Natural killer cell treated with Interleukin-12 subunit alpha and Interleukin-12 subunit beta and Interleukin-15 and Interleukin-18, amount 100 ng/mL, for 72 hours (primary cell): ENCODE results near the gene RBFOX2. TPM values are rescaled to one million over a fixed set of nuclear protein-coding genes. Genes with fewer than 3 reads are reported as not detected.
"Not testable (repeated sequence)": the region's sequence is repeated elsewhere in the genome, so short reads cannot be mapped to it uniquely, and the experiment has no call there.

ENCODE experiments used
- ATAC-seq, 2 donors: fragments of 150-1000 bp; cut with Tn5 transposase in 1 of 2; sonication (Bioruptor Pico), chemical (Tn5 transposase) in 1 of 2; 2 replicates each; pipeline ENCODE4 v1.10.0; 2021
- DNase-seq: peaks from one replicate; pipeline ENCODE4 v3.0.0; 2022; ENCODE audit warnings: low spot score
- H3K27ac Mint-ChIP-seq, 2 donors: 1 replicate in 1 of 2; 2 replicates in 1 of 2; pipeline ENCODE4 v1.8.0; 2022; ENCODE audit warnings: mixed read lengths in 2 of 2, mild to moderate bottlenecking in 1 of 2, moderate library complexity in 1 of 2
- H3K27me3 Mint-ChIP-seq, 2 donors: 1 replicate in 1 of 2; 2 replicates in 1 of 2; pipeline ENCODE4 v1.8.0; 2022; ENCODE audit warnings: mixed read lengths in 2 of 2
- H3K36me3 Mint-ChIP-seq: one replicate; pipeline ENCODE4 v1.8.0; 2022; ENCODE audit warnings: mixed read lengths
- H3K4me1 Mint-ChIP-seq, 2 donors: 1 replicate in 1 of 2; 2 replicates in 1 of 2; pipeline ENCODE4 v1.8.0; 2022; ENCODE audit warnings: low read depth in 2 of 2, mixed read lengths in 2 of 2, mild to moderate bottlenecking in 1 of 2
- H3K4me3 Mint-ChIP-seq: one replicate; pipeline ENCODE4 v1.8.0; 2022; ENCODE audit warnings: mixed read lengths
- H3K9me3 Mint-ChIP-seq: 2 replicates; pipeline ENCODE4 v1.8.0; 2022; ENCODE audit warnings: mixed read lengths
- total RNA-seq, 2 donors: library from RNA; stranded (reverse); gene quantifications; one replicate each; pipeline ENCODE4 v1.2.3, GENCODE V29; 2022

The RBFOX2 gene
- total RNA-seq, 2 donors from 2014 or later: 0.71 to 1.8 TPM

DNA sequence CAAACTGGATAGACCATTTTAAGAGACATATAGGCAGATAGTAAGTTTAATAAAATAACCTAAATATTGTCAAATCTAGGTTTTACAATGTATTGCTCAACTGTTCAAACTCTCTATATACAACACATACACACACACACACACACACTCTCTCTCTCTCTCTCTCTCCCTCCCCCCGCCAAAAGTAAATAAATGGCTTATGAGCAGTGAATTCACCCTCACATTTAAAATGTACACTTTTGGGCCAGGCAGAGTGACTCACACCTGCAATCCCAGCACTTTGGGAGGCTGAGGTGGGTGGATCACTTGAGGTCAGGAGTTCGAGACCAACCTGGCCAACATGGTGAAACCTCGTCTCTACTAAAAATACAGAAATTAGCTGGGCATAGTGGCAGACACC lies 227.3 kb downstream of the RBFOX2 start:
- not testable (repeated sequence) for H3K4me1 Mint-ChIP-seq, H3K27ac Mint-ChIP-seq

DNA sequence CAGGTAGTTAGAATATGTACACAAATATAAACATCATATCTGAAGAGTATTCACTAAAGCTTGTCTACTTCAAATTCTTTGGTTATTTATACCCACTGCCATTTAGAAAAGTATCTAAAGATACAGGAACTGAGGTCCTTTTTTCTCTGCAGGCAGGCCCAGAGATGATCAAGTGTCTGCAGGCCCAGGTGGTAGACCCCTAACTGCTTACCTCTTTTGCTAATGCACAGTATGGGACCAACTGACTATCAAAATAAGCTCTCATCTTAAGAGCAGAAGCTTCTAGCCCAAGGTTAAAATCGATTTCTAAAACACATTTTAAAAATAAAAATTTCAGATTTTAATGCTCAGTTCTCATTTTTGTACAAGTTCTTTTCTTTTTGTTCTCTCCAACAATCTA lies 229.5 kb downstream of the RBFOX2 start:
- Mint-ChIP-seq H3K27ac (no peak overlapping the region), H3K36me3 (no peaks in the 10 kb centered on the region), H3K4me3 (no peak overlapping the region), H3K27me3 (peaks cover 5 to 19% of the 10 kb centered on the region in 2 donors), H3K9me3 (no peaks in the 10 kb centered on the region), H3K4me1 (peaks cover 3 to 10% of the 10 kb centered on the region in 2 donors)
- ATAC-seq (no peak), DNase-seq (no peak)

More for the DNA sequence above, 227.3 kb downstream of the RBFOX2 start:
- not testable (repeated sequence) for H3K9me3 Mint-ChIP-seq, H3K36me3 Mint-ChIP-seq, H3K4me3 Mint-ChIP-seq, ATAC-seq, DNase-seq
- H3K27me3 Mint-ChIP-seq: peaks cover 5 to 24% of the 10 kb centered on the region in 2 donors

DNA sequence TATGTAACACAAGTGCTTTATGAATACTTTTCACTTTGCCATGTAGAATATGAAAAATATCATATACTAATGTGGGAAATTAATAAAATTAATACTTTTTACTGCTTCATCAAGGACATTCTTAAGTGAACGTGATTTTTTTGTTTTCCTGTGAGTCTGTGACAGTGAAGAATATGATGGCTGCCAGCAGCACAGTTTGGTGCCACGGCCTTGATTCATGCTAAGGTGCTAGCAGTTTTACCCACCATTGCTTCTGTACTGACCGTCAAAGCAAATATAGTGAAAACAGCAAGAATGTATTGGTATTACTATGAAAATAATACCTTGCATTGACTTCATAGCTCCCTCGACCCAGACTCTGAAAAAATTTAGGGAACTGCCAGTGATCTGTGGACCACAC lies 231.2 kb downstream of the RBFOX2 start:
- Mint-ChIP-seq H3K4me1 (peaks cover 3 to 7% of the 10 kb centered on the region in 2 donors), H3K36me3 (no peaks in the 10 kb centered on the region), H3K9me3 (no peaks in the 10 kb centered on the region), H3K27me3 (peaks cover 5 to 16% of the 10 kb centered on the region in 2 donors), H3K4me3 (no peak overlapping the region), H3K27ac (no peak overlapping the region)
- DNase-seq (no peak), ATAC-seq (no peak)

DNA sequence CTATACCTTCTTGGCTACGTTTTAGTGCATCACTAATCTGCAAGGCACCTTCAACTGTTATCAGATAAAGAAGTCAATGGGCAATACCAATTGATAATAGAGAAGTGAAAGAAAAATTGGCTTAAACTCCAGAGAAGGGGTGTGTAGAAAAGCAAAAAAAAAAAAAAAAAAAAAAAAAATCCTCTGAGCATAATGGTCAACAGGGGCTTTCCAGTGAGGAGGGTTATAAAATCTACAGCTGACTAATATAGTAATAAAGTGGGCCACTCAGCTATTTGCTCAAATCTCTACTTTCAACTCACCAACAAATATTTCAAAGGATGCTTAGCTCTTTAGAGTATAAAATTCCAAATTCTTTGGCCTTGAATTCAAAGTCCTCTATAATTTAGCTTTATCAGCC lies 233.1 kb downstream of the RBFOX2 start:
- no peaks in the 10 kb centered on the region for H3K36me3 Mint-ChIP-seq
- H3K4me1 Mint-ChIP-seq: no peaks in the 10 kb centered on the region
- no peak overlapping the region for H3K4me3 Mint-ChIP-seq
- no peak overlapping the region for H3K27ac Mint-ChIP-seq
- DNase-seq (no peak), ATAC-seq (no peak)
- no peaks in the 10 kb centered on the region for H3K9me3 Mint-ChIP-seq
- peaks cover 4 to 6% of the 10 kb centered on the region in 2 donors for H3K27me3 Mint-ChIP-seq

DNA sequence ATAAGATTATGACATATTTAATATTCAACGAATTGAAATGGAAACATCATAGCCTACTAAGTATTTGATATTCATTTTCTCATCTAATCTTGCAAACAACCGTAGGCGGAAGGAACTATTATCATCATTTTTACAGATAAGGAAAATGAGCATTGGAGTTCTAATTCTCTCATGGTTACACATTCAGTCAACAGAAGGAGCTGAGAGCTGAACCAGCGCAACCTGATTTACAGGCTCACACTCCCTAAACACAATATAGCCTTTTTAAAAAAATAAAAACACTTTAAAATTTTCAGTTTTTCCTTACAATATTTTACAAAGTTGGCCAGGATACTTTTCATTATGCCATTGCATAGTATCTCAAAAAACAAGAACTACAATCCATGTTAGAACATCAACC lies 236.1 kb downstream of the RBFOX2 start:
- no peaks in the 10 kb centered on the region for H3K9me3 Mint-ChIP-seq
- H3K36me3 Mint-ChIP-seq: no peaks in the 10 kb centered on the region
- no peak overlapping the region for H3K27ac Mint-ChIP-seq
- no peak for ATAC-seq
- H3K27me3 Mint-ChIP-seq: peaks cover 0 to 2% of the 10 kb centered on the region in 2 donors
- DNase-seq: no peak
- H3K4me3 Mint-ChIP-seq: no peak overlapping the region
- no peaks in the 10 kb centered on the region for H3K4me1 Mint-ChIP-seq

DNA sequence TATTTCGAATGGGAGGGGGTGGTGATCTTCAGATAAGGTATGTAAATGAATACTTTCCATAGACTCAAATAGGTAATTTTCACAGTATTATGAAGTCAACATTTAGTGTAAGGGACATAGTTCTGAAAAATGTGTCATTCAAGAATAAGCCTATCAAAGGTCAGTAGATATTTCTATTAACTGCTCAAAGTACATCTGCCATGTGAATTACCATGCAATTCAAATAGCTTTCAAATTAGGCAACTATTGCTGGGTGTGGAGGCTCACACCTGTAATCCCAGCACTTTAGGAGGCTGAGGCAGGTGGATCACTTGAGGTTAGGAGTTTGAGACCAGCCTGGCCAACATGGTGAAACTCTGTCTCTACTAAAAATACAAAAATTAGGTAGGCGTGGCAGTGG lies 236.8 kb downstream of the RBFOX2 start:
- H3K27ac Mint-ChIP-seq, DNase-seq, H3K4me1 Mint-ChIP-seq, H3K4me3 Mint-ChIP-seq, H3K9me3 Mint-ChIP-seq, H3K27me3 Mint-ChIP-seq, H3K36me3 Mint-ChIP-seq, ATAC-seq: not testable (repeated sequence)

DNA sequence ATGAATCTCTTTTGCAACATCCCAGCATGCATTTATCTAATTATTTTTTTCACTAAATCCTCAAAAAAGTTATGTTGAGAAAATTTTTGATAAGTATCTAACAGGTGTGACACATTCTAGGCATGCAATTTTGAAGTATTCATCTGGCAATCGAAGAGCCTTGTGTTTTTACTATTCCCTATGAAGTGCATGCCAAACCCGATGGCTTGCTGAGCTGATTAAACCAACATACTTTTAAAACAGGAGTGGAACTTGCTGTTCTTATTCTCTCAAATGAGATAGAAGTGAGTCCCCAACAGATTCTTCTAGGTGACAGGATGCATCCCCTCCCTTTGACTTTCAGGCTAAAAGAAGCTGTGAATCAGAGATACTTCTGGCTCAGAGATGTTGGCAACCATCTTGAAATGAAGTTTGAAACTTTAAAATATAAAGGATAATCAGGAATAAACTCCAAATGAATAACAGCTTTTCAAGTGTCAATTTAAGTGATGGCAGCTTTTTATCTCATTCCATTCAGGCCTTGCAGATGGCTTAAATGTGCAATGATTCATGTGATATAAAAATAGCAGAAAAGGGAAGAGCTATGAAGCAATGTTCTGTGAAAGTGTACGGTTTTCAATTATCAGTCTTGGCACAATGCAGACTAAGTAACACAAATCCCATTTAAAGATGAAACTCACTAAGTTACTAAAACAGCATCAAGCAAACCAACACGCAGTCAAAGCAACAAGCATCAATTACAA lies 243.3 kb downstream of the RBFOX2 start:
- Mint-ChIP-seq H3K27ac (no peak overlapping the region), H3K36me3 (no peaks in the 10 kb centered on the region), H3K4me3 (no peak overlapping the region), H3K4me1 (no peaks in the 10 kb centered on the region), H3K9me3 (no peaks in the 10 kb centered on the region), H3K27me3 (peaks cover 2 to 6% of the 10 kb centered on the region in 2 donors)
- DNase-seq: no peak
- no peak for ATAC-seq

DNA sequence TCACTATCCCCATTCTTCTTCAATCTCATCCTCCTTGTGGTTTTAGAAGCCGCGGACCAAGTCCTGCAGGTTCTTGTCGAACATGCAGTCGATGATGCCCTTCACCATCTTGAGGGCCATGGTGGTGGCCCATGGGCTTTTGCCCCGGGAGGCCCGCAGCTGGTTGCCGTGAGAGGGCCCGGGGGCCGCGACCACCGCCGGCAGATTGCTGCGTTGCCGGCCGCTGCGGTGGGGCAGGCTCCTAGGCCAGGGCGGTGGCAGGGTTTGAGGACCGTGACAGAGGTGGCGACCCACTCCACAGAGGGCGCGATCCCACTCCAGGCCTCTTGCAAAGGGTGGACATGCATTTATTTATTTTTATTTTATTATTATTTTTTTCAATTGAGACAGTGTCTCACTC lies 244.0 kb downstream of the RBFOX2 start:
- Mint-ChIP-seq H3K9me3 (no peaks in the 10 kb centered on the region), H3K27me3 (peaks cover 2 to 6% of the 10 kb centered on the region in 2 donors), H3K36me3 (no peaks in the 10 kb centered on the region), H3K4me1 (no peaks in the 10 kb centered on the region), H3K4me3 (no peak overlapping the region), H3K27ac (no peak overlapping the region)
- ATAC-seq (no peak), DNase-seq (no peak)

DNA sequence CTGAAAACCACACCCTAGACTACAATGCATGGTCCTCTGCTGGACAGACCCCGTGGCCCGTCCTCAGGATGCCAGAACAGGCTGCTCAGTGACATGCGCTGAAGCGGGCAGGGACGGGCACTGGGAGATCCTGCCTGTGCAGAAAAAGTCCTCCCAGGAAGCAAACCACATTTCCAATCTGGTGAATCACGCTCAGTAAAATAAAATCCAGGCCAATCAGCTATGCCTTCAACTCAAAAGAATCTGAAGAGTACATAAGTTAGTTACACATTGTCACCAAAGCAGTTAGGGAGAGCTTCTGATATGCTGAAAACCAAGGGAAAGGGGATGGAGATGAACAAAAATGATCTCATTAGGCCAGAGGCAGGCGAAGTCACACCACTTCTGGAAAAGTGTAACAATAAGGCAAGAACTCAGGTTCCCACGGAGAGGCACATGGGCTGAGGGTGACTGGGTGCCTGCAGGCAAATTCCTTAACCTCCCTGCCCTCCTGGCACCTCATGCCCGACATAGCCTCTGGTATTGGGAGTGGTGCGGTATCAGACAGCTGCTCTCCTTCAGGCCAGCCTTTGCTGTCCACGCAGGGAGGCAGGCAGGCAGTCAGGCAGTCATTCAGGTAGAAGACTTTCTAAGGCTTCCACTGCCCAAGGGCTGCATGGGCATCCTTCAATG lies 244.5 kb downstream of the RBFOX2 start:
- no peak overlapping the region for H3K4me3 Mint-ChIP-seq
- H3K27me3 Mint-ChIP-seq: peaks cover 2 to 6% of the 10 kb centered on the region in 2 donors
- H3K36me3 Mint-ChIP-seq: no peaks in the 10 kb centered on the region
- H3K27ac Mint-ChIP-seq: no peak overlapping the region
- no peaks in the 10 kb centered on the region for H3K4me1 Mint-ChIP-seq
- ATAC-seq (no peak), DNase-seq (no peak)
- H3K9me3 Mint-ChIP-seq: no peaks in the 10 kb centered on the region

DNA sequence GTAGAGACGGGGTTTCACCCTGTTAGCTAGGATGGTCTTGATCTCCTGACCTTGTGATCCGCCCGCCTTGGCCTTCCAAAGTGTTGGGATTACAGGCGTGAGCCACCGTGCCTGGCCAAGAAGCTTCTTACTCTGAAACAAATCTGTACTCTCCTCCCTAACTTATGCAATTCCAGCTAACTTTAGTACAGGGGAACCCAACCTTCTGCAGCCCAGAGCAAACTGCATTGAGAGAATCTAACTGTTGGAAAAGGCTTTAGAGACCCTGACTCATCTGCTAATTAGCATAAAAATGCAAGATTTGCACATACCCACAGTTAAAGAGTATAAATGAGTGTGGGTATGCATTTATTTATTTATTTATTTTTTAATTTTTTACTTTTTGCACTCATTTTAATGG lies 246.1 kb downstream of the RBFOX2 start:
- no peaks in the 10 kb centered on the region for H3K36me3 Mint-ChIP-seq
- H3K27me3 Mint-ChIP-seq: peaks cover 3 to 6% of the 10 kb centered on the region in 2 donors
- H3K4me1 Mint-ChIP-seq: no peaks in the 10 kb centered on the region
- DNase-seq (no peak), ATAC-seq (no peak)
- no peak overlapping the region for H3K27ac Mint-ChIP-seq
- H3K4me3 Mint-ChIP-seq: no peak overlapping the region
- no peaks in the 10 kb centered on the region for H3K9me3 Mint-ChIP-seq

DNA sequence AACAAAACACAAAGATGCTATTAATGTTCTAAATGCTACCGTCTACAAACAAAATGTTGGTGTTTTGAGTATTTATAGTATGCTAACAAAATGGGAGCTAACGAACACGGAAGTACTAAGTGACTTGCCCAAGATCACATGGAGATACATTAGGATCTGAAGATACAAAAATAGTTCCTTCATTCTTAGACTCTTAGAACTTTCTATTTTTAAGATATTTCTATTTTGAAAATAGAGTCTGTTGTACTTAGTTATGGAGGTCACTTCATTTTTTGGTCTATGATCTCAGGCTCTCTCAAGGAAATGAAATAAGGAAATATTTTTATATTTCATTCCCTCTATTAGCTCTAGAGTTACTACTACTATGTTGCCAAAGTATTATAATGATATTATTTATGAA lies 246.7 kb downstream of the RBFOX2 start:
- Mint-ChIP-seq H3K4me3 (no peak overlapping the region), H3K27ac (no peak overlapping the region), H3K27me3 (peaks cover 3 to 6% of the 10 kb centered on the region in 2 donors), H3K4me1 (no peaks in the 10 kb centered on the region), H3K36me3 (no peaks in the 10 kb centered on the region), H3K9me3 (no peaks in the 10 kb centered on the region)
- ATAC-seq (no peak), DNase-seq (no peak)

DNA sequence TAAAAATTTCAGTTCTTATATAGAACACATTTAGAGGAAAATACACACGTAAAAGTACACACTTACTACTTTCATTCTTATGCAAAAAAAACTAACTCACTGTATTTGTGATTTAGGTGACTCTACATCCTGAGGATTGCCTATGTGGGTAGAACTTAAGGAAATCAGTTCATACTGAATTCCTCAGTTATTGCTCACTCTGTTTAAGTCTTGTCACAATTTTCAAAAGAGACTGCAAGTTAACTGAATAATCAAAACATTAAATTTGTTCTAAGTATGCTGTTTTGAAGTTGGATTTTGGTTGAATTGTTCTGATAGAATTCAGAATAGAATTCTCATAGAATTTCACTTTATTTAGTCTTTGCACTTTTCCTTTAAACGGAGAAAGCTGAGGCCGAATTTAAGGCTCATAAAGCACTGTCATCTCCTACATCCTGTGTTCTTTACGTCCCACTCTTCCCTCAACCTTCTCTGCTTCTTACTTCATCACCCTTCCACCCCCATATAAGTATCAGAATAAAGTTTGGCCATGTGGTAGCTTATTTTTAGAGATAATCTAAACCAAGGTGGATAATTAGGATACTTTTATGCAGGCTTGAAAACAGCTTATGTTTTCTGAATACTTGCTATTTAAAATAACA lies 251.2 kb downstream of the RBFOX2 start:
- DNase-seq (no peak), ATAC-seq (no peak)
- H3K36me3 Mint-ChIP-seq: no peaks in the 10 kb centered on the region
- H3K4me3 Mint-ChIP-seq: no peak overlapping the region
- H3K4me1 Mint-ChIP-seq: no peaks in the 10 kb centered on the region
- no peaks in the 10 kb centered on the region for H3K9me3 Mint-ChIP-seq
- peaks cover 3 to 8% of the 10 kb centered on the region in 2 donors for H3K27me3 Mint-ChIP-seq
- no peak overlapping the region for H3K27ac Mint-ChIP-seq

DNA sequence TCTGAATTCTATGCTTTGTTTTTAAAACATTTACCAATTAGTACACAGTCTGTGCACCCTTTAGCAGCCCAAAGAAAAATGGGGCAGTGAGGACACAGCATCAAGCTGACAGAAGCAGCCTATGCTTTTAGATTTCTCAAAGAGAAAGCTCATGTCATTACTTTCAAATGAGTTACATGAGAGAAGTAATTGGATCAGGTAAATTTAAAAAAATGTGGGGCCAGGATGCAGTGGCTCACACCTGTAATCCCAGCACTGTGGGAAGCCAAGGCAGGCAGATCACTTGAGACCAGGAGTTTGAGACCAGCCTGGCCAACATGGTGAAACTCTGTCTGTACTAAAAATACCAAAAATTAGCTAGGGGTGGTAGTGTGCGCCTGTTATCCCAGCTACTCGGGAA lies 253.3 kb downstream of the RBFOX2 start:
- Mint-ChIP-seq H3K27me3 (peaks cover 3 to 8% of the 10 kb centered on the region in 2 donors), H3K36me3 (no peaks in the 10 kb centered on the region), H3K9me3 (no peaks in the 10 kb centered on the region), H3K4me1 (no peaks in the 10 kb centered on the region), H3K4me3 (no peak overlapping the region), H3K27ac (no peak overlapping the region)
- ATAC-seq: no peak
- DNase-seq: no peak

DNA sequence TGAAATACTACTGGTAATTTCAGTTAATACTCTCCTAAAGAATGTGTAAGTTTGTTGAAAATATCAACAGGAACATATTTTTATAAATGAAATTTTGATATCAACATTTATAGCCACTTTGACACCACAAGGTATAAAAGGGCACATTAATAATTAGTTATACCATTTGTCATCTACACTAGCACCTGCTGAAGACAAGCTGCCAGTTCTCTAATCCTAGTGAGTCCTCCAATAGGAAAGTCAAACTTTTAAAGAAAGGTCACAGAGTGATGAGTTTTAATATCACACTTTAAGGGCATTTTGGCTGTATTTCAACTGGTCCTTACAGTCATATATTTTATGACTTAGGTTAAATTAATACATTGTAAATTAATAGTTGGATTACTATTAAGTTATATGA lies 258.6 kb downstream of the RBFOX2 start:
- no peaks in the 10 kb centered on the region for H3K4me1 Mint-ChIP-seq
- no peaks in the 10 kb centered on the region for H3K9me3 Mint-ChIP-seq
- no peaks in the 10 kb centered on the region for H3K36me3 Mint-ChIP-seq
- no peak for DNase-seq
- peaks cover 4 to 26% of the 10 kb centered on the region in 2 donors for H3K27me3 Mint-ChIP-seq
- H3K27ac Mint-ChIP-seq: no peak overlapping the region
- H3K4me3 Mint-ChIP-seq: no peak overlapping the region
- no peak for ATAC-seq
